Fibroblast of pulmonary artery (primary cell): ENCODE measurements around the gene CGB2.
"Not testable (repeated sequence)": the region's sequence is repeated elsewhere in the genome, so short reads cannot be mapped to it uniquely, and the experiment has no call there.

Experiments
- DNase-seq: peaks from one replicate; pipeline ENCODE4 v3.0.0-alpha.2; 2010; ENCODE audit warnings: low read depth
- H3K4me3 ChIP-seq: replicated peaks from 2 replicates; pipeline ENCODE4 v1.5.1; 2011; ENCODE audit warnings: low read depth, mild to moderate bottlenecking, control low read depth, low read length, moderate library complexity
- CTCF ChIP-seq: IDR thresholded peaks from 2 replicates; pipeline ENCODE4 v1.5.1; 2011; ENCODE audit warnings: mild to moderate bottlenecking, control low read depth, low read length, inconsistent platforms; ENCODE audit errors: missing control alignments

Gene CGB2

DNA sequence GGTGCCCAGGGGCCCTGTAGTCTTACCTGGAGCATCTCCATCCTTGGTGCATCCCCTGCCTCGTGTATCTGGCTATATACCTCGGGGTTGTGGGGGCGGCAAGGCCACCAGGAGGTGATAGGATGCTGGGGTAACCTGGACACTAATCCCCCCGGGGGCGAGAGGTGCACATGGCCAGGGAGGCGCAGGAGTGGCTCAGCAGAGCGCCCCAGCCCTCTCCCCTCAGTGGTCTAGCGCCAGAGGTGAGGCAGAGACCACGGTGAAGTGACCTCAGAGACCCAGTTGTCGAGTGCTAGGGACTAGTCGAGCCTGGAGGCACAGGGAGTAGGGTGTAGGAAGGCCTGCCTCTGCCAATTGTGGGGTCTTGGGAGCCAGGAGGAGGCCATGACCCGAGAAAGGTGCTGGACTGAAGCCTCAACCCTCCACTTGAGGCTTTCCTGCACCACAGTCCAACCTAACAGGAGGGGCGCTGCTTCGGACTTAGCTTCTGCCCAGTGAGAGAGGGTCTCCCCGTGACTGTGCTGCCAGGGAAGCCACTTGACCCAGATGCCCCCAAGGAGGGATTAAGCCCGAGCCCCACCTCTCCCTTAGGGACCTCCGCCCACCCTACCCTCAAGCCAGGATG, 14.5 kb upstream of the CGB2 start, which contains the start of gene LHB:
Gene LHB (minus strand): TSS at position 51 of the 625 bp plus-strand sequence. CDS start 10 bp downstream, at position 41.
- H3K4me3 ChIP-seq = peak within 1 kb of the TSS; percentile 44
- TF ChIP-seq CTCF = no peak
- DNase-seq = no peak

DNA sequence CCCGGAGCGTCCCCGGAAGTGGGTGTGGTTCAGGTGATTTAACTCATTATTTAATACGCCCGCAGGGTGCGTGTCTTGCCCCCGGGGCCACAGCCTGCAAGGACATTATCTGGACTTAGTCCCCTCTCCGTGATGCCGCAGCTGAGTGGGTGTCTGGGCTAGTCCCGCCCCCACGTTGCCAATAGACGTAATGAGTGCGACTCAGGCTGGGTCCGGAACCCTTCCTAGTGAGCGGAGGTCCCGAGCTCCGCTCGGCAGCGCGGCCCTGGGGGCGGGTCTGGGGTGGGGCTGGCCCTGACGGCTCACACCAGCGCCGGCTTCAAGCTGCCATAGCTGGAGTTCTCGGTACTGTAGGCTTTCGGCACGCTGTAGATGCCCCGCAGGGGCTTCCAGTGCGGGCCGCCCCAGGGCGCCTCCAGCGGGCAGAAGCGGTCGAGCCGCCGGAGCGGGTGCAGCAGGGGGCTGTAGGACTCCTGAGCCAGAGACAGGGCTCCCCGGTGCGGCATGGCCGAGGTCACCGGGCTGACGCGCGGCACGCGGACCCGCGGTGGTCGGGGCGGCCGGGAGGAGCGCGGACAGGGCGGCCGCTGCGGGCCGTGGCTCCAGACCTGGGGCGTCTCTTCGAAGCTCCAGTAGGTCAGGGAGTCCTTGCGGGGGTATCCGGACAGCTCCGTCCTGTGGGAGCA, 13.9 kb upstream of the CGB2 start:
- H3K4me3 ChIP-seq = peak overlapping the region; percentile 44
- peak; percentile 49 for DNase-seq
- peak; percentile 48 for TF ChIP-seq CTCF

- peak overlapping the region; percentile 45 for H3K4me3 ChIP-seq
- not testable (repeated sequence) for DNase-seq
Observed at GRCh38 chr19:49018388-49019241, 13.1 kb upstream of the CGB2 start.

DNA sequence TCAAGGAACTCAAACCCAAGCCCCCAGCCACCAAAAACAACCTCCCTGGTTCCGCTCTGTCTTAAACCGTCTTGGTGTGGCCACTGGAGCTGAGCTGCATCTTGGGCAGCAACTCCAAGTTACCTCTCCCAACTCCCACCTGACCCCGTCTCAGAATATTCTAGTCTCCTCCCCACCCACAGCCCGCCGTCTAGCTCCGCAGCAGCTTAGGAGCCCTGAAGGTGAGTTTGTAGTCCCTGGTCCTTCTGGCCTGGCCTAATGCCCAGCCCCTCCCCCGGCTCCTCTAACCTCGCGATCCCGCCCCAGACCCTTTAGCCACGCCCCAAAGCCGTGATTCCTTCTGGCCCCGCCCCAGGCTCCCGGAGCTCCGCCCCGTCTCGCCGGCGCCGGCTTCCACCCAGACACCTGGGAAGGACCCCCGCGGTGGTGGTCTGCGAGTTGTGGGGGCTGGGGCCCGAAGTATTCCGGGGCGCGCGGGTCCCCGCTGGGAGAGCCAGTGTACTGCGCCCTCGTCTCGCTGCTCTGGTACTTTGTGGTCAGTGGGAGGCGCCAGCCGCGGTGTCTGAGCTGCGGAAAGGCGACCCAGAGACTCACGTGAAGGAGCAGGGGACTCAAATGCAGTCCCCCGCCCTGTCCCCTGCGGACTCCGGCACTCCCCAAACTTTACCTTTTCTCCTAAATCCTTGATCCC, 12.3 kb upstream of the CGB2 start:
- H3K4me3 ChIP-seq = peak overlapping the region; percentile 45
- peak; percentile 6 for TF ChIP-seq CTCF
- DNase-seq = no peak

- no peak for DNase-seq
- no peak for TF ChIP-seq CTCF
- H3K4me3 ChIP-seq = no peak overlapping the region
Observed at GRCh38 chr19:49020342-49020741, 11.3 kb upstream of the CGB2 start.

DNA sequence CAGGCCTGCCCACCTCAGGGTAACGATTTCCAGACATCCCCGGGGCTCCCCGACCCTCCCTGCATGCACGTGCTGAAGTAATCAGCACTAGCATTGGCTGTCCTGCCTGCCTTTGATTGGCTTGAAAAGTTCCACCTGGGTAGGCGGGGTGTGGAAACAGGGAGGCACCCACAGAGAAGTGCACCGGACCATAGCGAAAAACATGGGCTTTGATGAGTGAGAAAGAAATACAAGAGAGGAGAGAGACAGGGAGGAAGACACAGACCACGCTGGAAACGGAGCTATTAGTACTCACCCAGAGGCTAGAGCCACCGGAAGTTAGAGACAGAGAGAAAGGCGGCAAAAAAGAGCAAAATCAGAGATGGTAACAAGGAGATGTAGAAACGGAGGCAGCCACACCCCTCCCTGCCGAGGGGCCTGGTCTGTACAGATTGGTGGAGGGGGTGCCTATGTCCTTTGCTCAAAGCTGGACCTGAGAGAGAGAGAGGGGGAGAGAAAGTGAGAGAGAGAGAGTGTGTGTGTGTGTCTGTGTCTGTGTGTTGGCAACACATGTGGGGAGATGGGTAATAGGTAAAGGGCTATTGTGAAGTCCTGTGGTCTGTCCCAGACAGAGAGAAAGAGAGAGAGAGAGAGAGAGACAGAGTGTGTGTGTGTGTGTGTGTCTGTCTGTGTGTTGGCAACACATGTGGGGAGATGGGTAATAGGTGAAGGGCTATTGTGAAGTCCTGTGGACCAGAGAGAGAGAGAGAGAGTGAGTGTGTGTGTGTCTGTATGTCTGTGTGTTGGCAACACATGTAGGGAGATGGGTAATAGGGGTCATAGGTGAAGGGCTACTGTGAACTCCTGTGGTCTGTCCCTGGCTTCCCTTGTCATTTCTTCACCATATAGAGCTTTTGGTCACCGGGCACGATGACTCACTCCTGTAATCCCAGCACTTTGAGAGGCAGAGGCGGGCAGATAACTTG, 10.5 kb upstream of the CGB2 start:
- TF ChIP-seq CTCF = no peak
- no peak for DNase-seq
- H3K4me3 ChIP-seq = no peak overlapping the region
